ENCODE data around the gene ADNP.

DNA sequence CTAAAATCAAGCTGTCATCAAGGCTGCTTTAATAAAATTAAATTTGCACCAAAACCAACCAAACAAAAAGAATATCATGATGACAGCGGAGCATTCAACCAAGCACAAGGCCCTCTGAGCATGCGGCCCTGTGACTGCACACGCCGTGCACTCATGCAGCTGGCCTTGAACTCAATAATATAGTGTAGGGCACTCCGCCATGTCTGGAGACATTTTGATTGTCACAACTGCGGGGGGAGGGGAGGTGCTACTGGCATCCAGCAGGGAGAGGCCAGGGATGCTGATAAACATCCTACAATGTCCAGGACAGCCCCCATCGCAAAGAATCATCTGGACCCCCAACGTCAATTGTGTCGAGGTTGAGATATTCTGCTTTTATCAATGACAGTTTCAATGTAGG, 37.1 kb upstream of the ADNP start:
- TF ChIP-seq, protein P1, sequence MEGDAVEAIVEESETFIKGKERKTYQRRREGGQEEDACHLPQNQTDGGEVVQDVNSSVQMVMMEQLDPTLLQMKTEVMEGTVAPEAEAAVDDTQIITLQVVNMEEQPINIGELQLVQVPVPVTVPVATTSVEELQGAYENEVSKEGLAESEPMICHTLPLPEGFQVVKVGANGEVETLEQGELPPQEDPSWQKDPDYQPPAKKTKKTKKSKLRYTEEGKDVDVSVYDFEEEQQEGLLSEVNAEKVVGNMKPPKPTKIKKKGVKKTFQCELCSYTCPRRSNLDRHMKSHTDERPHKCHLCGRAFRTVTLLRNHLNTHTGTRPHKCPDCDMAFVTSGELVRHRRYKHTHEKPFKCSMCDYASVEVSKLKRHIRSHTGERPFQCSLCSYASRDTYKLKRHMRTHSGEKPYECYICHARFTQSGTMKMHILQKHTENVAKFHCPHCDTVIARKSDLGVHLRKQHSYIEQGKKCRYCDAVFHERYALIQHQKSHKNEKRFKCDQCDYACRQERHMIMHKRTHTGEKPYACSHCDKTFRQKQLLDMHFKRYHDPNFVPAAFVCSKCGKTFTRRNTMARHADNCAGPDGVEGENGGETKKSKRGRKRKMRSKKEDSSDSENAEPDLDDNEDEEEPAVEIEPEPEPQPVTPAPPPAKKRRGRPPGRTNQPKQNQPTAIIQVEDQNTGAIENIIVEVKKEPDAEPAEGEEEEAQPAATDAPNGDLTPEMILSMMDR (IDR thresholded peaks at IDR 0.05), result no peak
- TF ChIP-seq EZH2phosphoT487 (IDR thresholded peaks at IDR 0.05), result no peak
- TF ChIP-seq EZH2 (IDR thresholded peaks at IDR 0.05), result no peak
